Cardiac fibroblast (primary cell): ENCODE data around the gene CAPSL.

ENCODE experiments used
- DNase-seq, 2 donors: peaks; one replicate each; pipeline versions ENCODE4 v3.0.0 to v3.0.0-alpha.2; 2010; ENCODE audit warnings: low read depth in 2 of 2
- H3K4me3 ChIP-seq, 2 donors: replicated peaks in 1 of 2; 1 replicate in 1 of 2; 2 replicates in 1 of 2; pipeline ENCODE4 v1.5.1; 2011; ENCODE audit warnings: low read depth in 2 of 2, low read length in 2 of 2, mild to moderate bottlenecking in 2 of 2, moderate library complexity in 1 of 2
- CTCF ChIP-seq: IDR thresholded peaks from one replicate; pipeline ENCODE4 v1.5.1; 2011; ENCODE audit warnings: low read depth, mild to moderate bottlenecking, low read length, inconsistent platforms

CAPSL gene

GRCh38 chr5:35886381-35886780 lies 52.0 kb downstream of the CAPSL start:
- TF ChIP-seq CTCF, result no peak
- DNase-seq, result no peak
- no peak overlapping the region for H3K4me3 ChIP-seq

- H3K4me3 ChIP-seq, result no peak overlapping the region
- no peak for TF ChIP-seq CTCF
- no peak for DNase-seq
Observed at GRCh38 chr5:35884773-35885172, 53.6 kb downstream of the CAPSL start.

GRCh38 chr5:35884191-35884769 lies 54.1 kb downstream of the CAPSL start:
- no peak overlapping the region for H3K4me3 ChIP-seq
- TF ChIP-seq CTCF, result no peak
- peak; percentile 59 to 86 for DNase-seq

GRCh38 chr5:35881758-35882157 lies 56.7 kb downstream of the CAPSL start:
- DNase-seq, result no peak
- H3K4me3 ChIP-seq, result no peak overlapping the region
- TF ChIP-seq CTCF, result no peak

- no peak overlapping the region for H3K4me3 ChIP-seq
- no peak for DNase-seq
- no peak for TF ChIP-seq CTCF
Observed at GRCh38 chr5:35880156-35880555, 58.3 kb downstream of the CAPSL start.

- no peak overlapping the region for H3K4me3 ChIP-seq
- DNase-seq, result no peak
- TF ChIP-seq CTCF, result no peak
Observed at GRCh38 chr5:35879649-35880048, 58.8 kb downstream of the CAPSL start.

GRCh38 chr5:35879096-35879495 lies 59.3 kb downstream of the CAPSL start:
- no peak for TF ChIP-seq CTCF
- no peak for DNase-seq
- H3K4me3 ChIP-seq, result no peak overlapping the region
